ENCODE measurements around the gene ADGRD1.

The ADGRD1 gene

DNA sequence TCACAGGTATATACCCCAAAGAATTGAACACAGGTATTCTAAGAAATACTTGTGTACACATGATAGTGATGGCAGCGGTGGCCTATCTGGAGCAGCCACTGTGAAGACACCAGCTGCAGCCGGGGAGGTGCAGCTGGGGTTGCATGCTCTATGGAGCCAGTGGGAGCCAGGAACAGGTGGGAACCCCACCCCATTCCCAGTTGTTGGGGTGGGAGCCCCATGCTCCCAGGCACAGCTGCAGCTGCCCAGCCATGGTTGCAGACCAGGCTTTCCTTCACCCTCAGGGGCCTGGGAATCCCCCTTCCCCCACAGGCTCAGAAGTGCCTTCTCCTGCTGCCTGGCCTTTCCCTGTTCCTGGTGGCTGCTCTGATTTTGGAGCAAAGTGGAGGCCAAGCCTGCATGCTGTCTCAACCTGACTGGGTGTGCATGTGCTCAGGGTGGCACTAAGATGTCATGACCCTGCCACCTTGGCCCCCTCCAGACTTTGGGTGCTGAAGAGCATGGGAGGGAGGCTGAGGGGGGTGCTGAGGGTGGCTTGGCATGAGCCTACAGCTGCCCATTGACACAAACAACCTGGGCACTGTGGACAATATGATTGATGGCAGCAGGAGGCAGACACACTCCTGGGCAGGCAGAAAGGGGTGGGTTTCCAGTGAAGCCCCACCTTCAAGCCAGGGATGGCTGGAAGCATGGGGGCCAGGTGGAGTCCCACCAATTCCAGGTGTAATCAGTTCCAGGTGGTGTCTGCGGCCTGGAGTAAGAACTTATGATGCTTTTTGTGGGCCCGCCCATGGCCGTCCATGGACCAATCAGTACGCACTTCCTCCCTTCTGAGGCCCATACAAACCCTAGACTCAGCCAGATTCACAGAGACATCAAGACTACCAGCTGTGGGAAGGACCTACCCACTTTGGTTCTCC is 234.7 kb downstream of the ADGRD1 start:
- DNase-seq, result no peak

DNA sequence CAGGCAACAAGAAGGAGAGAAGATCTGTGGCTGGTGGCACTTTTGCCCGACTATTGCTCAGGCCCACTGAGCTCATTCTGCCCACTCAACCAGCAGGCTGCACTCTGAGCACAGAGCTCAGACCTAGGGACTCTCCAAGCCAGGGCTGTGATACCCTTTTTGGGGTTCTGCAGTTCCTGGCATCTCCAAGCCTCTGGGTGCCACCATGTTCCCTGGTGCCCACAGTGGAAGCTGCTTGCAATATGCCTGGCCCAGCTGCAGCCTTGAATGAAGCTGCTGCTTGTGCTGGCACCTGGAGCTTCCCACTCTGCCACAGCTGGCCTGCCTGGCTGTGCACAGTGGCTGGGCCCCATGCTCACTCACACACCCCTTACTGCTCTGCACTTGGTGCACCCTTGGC is 236.1 kb downstream of the ADGRD1 start:
- DNase-seq, result no peak

DNA sequence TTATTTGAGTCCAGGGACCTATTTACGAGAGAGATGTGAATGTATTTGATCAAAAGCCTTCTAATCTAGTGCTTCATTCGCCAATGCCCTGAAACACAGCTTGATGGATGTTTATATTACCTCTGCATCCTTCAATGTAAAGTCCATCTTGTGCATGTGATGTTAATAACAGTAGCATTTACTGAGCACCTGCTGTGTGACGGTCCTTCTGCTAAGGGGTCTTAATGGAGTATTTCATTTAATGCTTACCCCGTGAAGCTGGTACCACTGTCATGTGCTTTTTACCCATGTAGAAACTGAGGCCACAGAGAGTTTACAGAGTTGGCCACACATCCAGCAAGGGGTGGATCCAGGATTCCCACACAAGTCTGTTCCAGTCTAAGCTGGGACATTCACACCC is 237.3 kb downstream of the ADGRD1 start:
- DNase-seq, result no peak
